Right lobe of liver (tissue), 6 donors: ENCODE results near the gene NOS3. TPM values are rescaled to one million over a fixed set of nuclear protein-coding genes. Genes with fewer than 3 reads are reported as not detected.

Source experiments
- ATAC-seq, 4 donors: fragments of 200-7000 bp; cut with Tn5 transposase; one replicate each; pipeline ENCODE4 v1.9.1; 2020; ENCODE audit warnings: mild to moderate bottlenecking in 4 of 4, moderate library complexity in 4 of 4
- DNase-seq, 3 donors: peaks; one replicate each; pipeline ENCODE4 v3.0.0-alpha.2; 2020
- H3K27ac ChIP-seq, 3 donors: fragments of 200-600 bp; one replicate each; pipeline ENCODE4 v1.8.0; 2022
- H3K27me3 ChIP-seq, 2 donors: fragments of 200-600 bp; one replicate each; pipeline ENCODE4 v1.8.0; 2022
- H3K36me3 ChIP-seq, 4 donors: fragments of 200-600 bp; sonication (generic) in 1 of 4; one replicate each; pipeline versions ENCODE4 v1.5.1 to v1.8.0; 2017 to 2022; ENCODE audit warnings: control low read depth in 1 of 4
- H3K4me1 ChIP-seq, 4 donors: fragments of 200-600 bp; sonication (generic) in 1 of 4; one replicate each; pipeline versions ENCODE4 v1.5.1 to v1.8.0; 2017 to 2022; ENCODE audit warnings: control low read depth in 1 of 4
- H3K4me3 ChIP-seq, 3 donors: fragments of 200-600 bp; one replicate each; pipeline ENCODE4 v1.8.0; 2022
- H3K9me3 ChIP-seq, 4 donors: fragments of 200-600 bp; sonication (generic) in 1 of 4; one replicate each; pipeline versions ENCODE4 v1.5.1 to v1.8.0; 2017 to 2022; ENCODE audit warnings: control low read depth in 1 of 4
- POLR2A ChIP-seq: fragments of 450-650 bp; IDR thresholded peaks from one replicate; pipeline ENCODE4 v1.6.1; 2017; ENCODE audit warnings: antibody characterized with exemption, mild to moderate bottlenecking
- WGBS: methylation state at CpG from one replicate; pipeline ENCODE4 v1.1.6; 2018; ENCODE audit warnings: low coverage, low lambda C conversion rate; ENCODE audit not compliant: insufficient coverage; ENCODE audit errors: missing lambda C conversion rate; 5-methylcytosine and 5-hydroxymethylcytosine counted together
- intact Hi-C, 2 donors: fragments of 100-400 bp; cut with DNase I; formaldehyde crosslinking; loops; one replicate each; pipeline versions ENCODE4 v1.11.2 to v1.14.1; 2022
- total RNA-seq, 6 experiments: library from RNA; depleted of rRNA in 2 of 6; stranded (reverse); fragments of >200 nt in 2 of 6; fragmentation: NEBNext Ultra II Directional in 3 of 6; extraction: Animal tissue kit (Norgen Biotek cat#: 25700) in 3 of 6; gene quantifications; one replicate each; pipeline versions ENCODE4 v1.1.0 to v1.2.4, GENCODE V29; 2016 to 2023
- TF ChIP-seq, protein P1 (sequence below), 4 donors: fragments of 200-600 bp in 3 of 4; fragments of 450-650 bp in 1 of 4; IDR thresholded peaks; one replicate each; pipeline versions ENCODE4 v1.5.1 to v1.8.0; 2016 to 2022; ENCODE audit warnings: antibody characterized with exemption in 4 of 4, mild to moderate bottlenecking in 2 of 4
- donor health status: DM: no; HTN: yes; CAD: no.
- donor health status: DM: no; HTN: no; CAD: no.
- donor health status: DM: no; HTN: no; CAD: no.
- donor health status: DM: no; HTN: yes; CAD: no.
- donor health status: DM: no; HTN: yes; CAD: no.

Gene NOS3
- total RNA-seq, 6 experiments from 2014 or later = 2.4 to 9.2 (median 5.0) TPM

DNA sequence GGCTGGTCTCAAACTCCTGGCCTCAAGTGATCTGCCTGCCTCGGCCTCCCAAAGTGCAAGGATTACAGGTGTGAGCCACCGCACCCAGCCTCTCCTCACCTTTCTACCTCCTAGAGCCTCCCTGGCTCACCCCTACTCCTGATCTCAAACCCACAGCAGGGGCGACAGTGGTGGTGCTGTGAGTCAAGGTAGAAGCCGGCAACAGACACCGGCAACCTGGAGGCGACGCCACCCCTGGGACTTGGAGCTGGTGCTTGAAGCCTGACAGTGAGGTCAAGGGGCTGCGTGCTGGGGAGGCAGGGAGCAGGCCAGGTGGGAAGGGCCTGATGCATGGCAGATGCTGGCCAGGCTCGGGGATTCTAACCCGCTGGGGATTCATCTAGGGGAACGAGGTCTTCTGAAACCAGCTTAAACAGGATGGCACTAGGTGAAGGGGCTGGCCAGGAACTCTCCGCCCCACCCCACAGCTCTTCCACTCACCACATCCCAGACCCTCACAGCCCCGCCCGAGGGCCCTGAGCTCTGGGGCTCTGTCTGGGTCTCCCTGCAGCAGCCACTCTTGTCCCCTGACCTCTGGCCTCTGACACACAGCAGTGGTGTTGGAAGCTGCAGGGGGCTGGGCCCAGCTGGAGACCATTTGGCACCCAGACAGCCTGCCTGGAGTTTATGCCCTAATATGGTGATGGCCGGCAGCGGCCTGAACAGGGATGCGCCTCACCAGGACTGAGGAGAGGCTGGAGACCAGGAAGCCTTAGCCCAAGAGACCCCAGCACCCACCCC is 29.1 kb upstream of the NOS3 start:
- no peak for ATAC-seq
- H3K27ac ChIP-seq = no peak overlapping the region
- intact Hi-C loops = no loop called here

GRCh38 chr7:150962290-150962552 is 28.6 kb upstream of the NOS3 start:
- DNase-seq (no peak), ATAC-seq (no peak)
- H3K27ac ChIP-seq = no peak overlapping the region
- H3K27me3 ChIP-seq = no peaks in the 10 kb centered on the region
- no peaks in the 10 kb centered on the region for H3K4me1 ChIP-seq
- intact Hi-C loops = no loop called here
- no peak overlapping the region for H3K4me3 ChIP-seq
- TF ChIP-seq, protein P1, sequence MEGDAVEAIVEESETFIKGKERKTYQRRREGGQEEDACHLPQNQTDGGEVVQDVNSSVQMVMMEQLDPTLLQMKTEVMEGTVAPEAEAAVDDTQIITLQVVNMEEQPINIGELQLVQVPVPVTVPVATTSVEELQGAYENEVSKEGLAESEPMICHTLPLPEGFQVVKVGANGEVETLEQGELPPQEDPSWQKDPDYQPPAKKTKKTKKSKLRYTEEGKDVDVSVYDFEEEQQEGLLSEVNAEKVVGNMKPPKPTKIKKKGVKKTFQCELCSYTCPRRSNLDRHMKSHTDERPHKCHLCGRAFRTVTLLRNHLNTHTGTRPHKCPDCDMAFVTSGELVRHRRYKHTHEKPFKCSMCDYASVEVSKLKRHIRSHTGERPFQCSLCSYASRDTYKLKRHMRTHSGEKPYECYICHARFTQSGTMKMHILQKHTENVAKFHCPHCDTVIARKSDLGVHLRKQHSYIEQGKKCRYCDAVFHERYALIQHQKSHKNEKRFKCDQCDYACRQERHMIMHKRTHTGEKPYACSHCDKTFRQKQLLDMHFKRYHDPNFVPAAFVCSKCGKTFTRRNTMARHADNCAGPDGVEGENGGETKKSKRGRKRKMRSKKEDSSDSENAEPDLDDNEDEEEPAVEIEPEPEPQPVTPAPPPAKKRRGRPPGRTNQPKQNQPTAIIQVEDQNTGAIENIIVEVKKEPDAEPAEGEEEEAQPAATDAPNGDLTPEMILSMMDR (IDR thresholded peaks at IDR 0.05) = no peak
- no peak for TF ChIP-seq POLR2A
- no peaks in the 10 kb centered on the region for H3K36me3 ChIP-seq
- WGBS = 83% methylated on average over 1 of the region's 2 CpGs
- H3K9me3 ChIP-seq = no peaks in the 10 kb centered on the region

More for the DNA sequence above, 29.1 kb upstream of the NOS3 start:
- no peak for DNase-seq
- Histone ChIP-seq H3K27me3 (no peaks in the 10 kb centered on the region), H3K4me1 (no peaks in the 10 kb centered on the region), H3K9me3 (no peaks in the 10 kb centered on the region), H3K36me3 (no peaks in the 10 kb centered on the region), H3K4me3 (no peak overlapping the region)
- whole genome bisulfite sequencing = 71% methylated on average over 4 of the region's 17 CpGs
- TF ChIP-seq, protein P1 (IDR thresholded peaks at IDR 0.05) = no peak
- no peak for TF ChIP-seq POLR2A

DNA sequence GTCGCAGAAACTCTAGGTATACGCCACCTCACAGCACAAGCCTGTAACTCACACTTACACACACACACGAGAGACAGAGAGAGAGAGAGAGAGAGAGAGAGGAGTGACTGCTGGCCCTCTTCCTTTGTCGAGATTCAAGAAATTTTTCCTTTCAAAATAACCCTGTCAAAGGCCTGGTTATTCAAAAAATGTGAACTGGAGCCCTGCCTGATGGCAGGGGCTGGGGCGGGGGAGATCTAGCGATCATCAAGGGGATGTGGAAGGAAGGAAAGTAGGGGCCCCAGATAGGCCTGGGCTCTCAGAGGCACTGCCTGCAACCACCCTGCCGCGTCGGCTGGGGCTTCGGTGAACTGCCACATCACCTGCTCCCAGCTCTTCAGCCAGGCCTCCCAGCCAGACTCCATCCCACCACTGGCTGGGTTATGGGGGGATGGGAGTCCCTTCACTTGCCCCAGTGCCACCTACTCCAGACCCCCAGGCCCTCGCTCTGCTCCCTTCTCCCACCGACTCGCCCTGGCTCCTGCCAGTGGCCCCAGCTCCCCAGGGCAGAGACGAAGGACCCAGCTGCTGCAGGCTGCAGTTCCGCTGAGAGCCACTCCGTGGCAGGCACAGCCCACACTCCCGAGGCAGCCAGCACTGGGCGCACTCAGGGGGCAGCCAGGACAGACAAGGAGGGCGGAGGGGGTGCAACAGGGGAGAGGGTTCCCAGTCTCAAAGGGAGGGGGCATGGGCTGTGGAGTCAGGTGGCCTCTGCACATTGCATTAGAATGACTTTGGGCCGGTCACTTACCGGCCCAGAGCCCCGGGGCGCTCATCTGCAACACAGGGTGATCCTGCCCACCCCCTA is 28.0 kb upstream of the NOS3 start:
- Histone ChIP-seq H3K36me3 (no peaks in the 10 kb centered on the region), H3K27ac (no peak overlapping the region), H3K27me3 (no peaks in the 10 kb centered on the region), H3K4me1 (no peaks in the 10 kb centered on the region), H3K9me3 (no peaks in the 10 kb centered on the region), H3K4me3 (no peak overlapping the region)
- TF ChIP-seq, protein P1 (IDR thresholded peaks at IDR 0.05) = peak; percentile 63 to 74 (median 70)
- no peak for TF ChIP-seq POLR2A
- intact Hi-C loops = no loop called here
- peak; percentile 66 to 85 (median 74) for ATAC-seq
- DNase-seq = peak in 1 of 3 donors; percentile 68
- WGBS = 32% methylated on average over 10 of the region's 23 CpGs

DNA sequence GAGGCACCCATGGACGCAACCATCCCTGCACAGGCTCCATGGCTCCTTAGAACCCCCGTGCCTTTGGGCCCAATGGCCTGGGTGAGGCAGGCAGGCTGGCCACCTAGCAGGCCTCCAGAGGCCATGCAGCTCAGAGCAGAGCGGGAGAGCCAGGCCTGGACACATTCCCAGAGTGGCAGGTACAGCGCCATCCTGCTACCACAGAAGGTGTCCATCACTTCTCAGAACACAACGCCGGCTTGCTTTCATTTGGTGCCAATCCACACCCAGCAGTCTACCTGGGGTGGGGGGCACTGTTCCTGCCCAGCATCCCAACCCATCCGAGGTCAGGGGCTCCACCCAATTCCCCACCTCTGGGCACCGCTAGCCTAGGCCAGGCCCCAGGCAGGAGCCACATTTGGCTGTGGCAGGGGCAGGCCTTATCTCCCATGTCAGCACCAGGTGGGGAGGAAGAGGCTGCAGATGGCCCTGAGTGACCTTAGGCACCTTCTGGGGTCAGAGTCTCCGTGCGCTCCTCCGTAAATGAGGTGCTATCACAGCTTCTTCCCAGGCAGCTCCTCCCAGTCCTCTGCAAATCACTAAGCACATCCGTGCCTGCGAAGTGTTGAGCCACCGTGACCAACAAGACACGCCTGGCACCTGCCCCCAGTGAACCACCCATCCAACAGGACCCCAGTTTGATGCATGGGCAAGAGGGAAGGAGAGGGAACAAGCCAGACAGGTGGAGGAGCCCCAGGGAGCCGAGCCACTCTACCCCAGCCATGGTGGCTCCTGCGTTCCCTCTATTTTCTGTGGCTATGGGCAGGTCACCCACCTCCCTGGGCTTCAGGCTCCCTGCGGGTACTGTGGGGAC is 26.9 kb upstream of the NOS3 start:
- 72% methylated on average over 4 of the region's 18 CpGs for WGBS
- no peak for TF ChIP-seq POLR2A
- TF ChIP-seq, protein P1 (IDR thresholded peaks at IDR 0.05) = no peak
- H3K27me3 ChIP-seq = no peaks in the 10 kb centered on the region
- ATAC-seq = no peak
- H3K4me3 ChIP-seq = no peak overlapping the region
- no peaks in the 10 kb centered on the region for H3K9me3 ChIP-seq
- DNase-seq = no peak
- intact Hi-C loops = no loop called here
- no peaks in the 10 kb centered on the region for H3K36me3 ChIP-seq
- no peak overlapping the region for H3K27ac ChIP-seq
- H3K4me1 ChIP-seq = no peaks in the 10 kb centered on the region
